ENCODE data around the gene ALPG.
"Not testable (repeated sequence)": the region's sequence is repeated elsewhere in the genome, so short reads cannot be mapped to it uniquely, and the experiment has no call there.

The ALPG gene

DNA sequence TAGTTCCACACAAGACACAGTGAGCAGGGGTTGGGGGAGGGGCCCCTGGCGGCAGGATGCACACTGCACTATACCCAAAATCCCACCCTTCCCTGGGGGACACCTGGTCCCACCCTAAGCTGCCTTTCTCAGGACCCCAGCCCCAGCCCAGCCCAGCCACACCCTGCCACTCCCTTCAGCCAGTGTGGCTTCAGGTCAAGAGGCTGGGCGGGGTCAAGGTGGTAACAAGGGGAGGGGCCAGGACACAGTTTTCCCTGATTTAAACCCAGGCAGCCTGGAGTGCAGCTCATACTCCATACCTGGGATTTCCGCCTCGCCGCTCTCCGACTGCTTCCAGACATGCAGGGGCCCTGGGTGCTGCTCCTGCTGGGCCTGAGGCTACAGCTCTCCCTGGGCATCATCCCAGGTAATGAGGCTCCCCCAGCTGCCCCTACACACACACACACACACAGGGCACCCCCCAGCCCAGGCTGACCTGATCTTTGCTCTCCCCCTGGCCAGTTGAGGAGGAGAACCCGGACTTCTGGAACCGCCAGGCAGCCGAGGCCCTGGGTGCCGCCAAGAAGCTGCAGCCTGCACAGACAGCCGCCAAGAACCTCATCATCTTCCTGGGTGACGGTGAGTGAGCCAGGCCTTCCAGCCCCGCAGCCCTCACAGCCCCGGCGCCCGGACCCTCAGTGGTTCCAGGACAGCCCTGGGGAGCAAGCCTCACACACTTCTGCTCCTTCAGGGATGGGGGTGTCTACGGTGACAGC lies at the start of gene ALPG:
Gene ALPG (plus strand): TSS at position 289 of the 755 bp plus-strand sequence. CDS start 51 bp downstream, at position 340.
- no peak for DNase-seq (ENCODE audit: low read depth)

DNA sequence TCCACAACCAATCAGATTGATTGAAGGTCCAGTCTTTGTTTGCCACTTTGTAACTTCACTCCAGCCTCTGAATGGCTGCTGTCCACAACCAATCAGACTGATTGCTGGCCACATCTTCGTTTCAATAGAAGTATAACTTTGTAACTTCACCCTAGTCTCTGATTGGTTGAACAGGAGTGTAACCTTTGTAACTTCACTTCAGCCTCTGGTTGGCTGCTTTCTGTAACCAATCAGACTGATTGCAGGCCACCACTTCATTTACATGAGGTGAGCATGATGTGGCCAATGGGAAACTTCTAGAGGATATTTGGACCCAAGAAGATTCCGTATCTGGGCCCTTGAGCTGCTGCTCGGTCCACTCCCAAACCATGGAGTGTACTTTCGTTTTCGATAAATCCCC lies 45.0 kb upstream of the ALPG start:
- DNase-seq (ENCODE audit: low read depth) = no peak

DNA sequence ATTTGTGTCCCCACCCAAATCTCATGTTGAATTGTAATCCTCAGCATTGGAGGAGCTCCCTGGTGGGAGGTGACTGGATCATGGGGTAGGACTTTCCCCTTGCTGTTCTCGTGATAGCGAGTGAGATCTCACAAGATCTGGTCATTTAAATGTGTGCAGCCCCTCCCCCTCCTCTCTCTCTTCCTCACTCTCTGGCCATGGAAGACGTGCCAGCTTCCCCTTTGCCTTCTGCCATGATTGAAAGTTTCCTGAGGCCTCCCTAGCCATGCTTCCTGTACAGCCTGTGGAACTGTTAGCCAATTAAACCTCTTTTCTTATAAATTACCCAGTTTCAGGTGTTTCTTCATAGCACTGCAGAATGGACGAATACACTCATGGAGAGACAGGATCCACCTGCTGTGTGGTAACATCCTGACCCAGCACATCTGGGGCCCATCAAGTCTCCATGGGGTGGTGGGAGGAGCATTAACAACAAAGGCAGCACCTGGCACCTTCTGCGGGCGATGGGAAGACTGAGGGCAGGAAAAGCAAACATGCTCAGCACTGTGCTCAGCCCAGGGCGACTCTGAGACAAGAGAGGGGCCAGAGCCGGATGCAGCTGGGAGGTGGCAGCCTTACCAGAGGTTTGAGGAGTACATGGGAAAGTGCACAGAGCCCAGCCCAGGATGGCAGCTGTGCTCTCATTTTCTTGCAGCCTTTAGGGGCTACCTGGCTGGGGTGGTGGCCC lies 44.3 kb upstream of the ALPG start:
- no peak for DNase-seq (ENCODE audit: low read depth)

DNA sequence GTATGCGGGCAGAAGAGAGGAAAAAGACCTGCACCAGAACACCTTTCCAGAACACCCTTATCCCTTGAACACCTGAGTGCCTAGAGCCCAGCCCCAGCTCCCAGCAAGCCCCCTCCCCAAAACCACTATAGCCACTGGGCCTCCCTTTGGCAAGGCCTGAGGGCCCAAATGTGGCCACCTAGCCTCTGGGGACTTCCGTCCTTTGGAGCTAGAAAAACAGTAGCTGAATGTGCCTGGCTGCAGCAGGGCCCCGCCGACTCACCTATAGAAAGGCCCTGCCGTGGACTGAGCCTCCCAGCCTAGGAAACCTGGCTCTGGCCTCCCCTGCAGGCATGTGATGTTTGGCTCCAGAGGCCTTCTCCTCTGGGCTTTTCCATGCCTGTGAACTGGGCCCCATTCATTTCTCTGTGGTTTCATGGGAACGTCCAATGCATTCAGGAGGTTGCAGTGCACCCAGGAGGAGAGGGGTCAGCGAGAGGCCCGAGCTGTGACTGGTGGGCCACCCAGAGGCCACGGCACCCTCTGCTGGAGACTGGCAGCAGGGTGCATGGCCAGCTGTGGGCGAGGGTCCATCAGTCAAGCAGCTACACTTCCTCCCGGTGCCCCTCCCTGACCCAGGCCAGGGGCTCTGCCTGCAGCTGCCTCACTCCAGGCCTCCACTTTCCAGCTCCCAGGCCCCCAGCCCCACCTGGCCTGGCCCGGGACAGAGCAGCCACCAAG lies 43.4 kb upstream of the ALPG start:
- DNase-seq (ENCODE audit: low read depth) = not testable (repeated sequence)

DNA sequence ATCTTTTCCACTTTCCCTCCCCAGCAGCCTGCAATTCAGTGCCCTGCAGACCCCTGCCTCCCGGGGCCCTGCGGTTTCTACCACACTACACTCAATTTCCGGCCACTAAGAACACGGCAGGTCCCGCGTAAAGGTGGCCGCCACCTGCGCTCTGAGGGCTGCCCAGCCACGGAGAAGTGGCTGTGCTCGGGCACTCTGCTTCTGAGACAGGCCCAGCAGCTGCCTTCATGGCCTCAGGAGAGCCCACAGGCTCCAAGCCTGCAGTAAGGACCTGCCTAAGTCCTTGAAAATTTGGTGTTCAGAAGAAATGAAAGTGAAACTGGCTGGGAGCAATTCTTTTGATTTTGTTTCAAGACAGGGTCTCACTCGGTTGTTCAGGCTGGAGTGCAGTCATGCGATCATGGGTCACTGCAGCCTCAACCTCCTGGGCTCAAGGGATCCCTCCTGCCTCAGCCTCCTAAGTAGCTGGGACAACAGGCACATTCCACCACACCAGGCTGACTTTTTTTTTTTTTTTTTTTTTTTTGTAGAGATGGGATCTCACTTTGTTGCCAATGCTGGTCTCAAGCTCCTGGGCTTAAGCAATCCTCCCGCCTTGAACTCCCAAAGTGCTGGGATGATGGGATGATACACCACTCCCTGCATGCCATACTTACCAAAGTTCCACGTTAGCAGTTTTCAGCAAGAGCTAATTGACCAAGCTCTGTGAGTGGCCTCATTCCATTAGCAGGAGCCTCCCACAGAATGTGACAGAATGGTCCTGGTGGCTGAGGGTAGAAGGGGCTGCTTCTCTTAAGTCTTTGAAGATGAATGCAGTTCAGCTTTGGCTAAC lies 42.6 kb upstream of the ALPG start:
- DNase-seq (ENCODE audit: low read depth) = no peak

DNA sequence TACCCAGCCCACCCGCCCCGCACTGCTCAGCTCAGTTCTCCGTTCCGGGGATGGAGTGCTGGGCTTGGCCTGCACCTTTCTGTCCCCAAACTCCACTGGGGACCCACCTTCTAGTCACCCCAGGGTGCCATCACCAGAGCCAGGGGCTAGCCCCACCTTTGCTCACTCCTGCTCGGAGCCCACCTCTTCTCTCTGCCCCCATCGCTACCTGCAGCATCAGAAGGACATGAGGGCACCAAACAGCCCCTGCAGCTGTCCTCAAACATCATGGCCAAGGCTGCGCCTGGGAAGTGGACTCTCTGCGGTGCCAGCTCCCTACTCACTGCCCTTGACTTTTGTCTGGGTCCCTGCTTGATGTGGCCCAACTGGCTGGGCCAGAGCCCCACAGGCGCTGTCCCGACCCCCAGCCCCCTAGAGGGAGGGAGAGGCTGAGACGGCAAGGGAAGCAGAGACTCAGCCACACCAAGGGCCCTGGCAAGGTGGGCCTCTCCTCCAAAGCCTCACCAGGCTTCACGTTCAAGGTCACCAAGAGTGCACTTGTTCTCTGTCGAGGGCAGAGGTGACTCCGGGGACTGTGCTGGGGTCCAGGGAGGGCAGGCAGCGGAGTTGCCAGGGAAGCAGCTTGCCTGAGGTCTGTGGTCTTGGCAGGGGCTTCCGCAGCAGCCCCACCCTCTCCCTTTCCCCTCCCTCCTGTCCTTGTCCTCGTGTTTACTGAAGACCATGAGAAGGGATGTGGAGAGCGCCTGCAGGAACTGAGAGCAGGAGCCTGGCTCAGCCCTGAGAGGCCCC lies 41.6 kb upstream of the ALPG start:
- not testable (repeated sequence) for DNase-seq (ENCODE audit: low read depth)

DNA sequence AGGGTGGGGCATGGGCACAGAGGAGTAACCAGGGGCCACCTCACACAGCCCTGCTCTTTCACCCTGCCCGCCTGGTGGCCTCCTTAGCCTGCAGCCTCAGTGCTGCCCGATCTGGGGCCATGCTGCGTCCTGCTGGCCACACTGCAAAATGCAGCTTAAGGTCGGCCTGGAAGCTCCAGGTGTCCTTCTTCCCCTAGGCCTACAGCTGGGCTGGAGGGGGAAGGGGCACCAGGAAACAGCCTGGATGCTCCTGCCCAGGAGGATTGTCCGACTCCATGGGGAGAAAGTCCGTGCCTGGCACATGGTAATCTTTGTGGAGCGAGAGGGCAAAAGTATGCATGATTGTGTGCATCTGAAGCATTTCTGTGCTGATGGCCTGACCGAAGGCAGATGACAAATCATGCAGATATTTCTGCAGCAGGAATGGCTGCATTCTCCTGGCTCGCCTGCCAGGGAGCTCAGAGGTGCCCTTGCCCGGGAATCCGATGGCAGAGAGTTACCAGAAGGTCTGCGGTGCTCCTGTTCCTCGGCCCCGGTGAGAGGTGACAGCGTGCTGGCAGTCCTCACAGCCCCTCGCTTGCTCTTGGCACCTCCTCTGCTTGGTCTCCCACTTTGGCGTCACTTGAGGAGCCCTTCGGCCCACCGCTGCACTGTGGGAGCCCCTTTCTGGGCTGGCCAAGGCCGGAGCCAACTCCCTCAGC lies 40.9 kb upstream of the ALPG start:
- no peak for DNase-seq (ENCODE audit: low read depth)

DNA sequence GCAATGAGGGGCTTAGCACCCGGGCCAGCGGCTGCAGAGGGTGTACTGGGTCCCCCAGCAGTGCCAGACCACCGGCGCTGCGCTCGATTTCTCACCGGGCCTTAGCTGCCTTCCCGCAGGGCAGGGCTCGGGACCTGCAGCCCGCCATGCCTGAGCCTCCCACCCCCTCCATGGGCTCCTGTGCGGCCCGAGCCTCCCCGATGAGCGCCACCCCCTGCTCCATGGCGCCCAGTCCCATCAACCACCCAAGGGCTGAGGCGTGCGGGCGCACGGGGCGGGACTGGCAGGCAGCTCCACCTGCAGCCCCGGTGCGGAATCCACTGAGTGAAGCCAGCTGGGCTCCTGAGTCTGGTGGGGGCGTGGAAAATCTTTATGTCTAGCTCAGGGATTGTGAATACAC lies 40.2 kb upstream of the ALPG start:
- not testable (repeated sequence) for DNase-seq (ENCODE audit: low read depth)

DNA sequence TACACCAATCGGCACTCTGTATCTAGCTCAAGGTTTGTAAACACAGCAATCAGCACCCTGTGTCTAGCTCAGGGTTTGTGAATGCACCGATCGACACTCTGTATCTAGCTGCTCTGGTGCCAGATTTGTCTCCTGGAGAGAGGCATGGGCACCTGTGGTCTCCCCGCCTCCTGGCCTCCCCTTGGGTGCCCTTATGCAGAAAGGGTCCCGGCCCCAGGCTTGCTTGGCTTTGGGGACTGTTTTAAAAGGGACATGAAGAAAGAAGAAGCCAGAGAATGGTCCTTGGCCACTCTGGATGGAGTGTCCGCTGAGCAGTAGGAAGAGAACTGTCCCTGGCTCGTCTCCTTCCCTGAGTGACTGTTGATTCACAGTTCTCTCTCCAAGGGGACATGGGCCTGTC lies 39.6 kb upstream of the ALPG start:
- no peak for DNase-seq (ENCODE audit: low read depth)

DNA sequence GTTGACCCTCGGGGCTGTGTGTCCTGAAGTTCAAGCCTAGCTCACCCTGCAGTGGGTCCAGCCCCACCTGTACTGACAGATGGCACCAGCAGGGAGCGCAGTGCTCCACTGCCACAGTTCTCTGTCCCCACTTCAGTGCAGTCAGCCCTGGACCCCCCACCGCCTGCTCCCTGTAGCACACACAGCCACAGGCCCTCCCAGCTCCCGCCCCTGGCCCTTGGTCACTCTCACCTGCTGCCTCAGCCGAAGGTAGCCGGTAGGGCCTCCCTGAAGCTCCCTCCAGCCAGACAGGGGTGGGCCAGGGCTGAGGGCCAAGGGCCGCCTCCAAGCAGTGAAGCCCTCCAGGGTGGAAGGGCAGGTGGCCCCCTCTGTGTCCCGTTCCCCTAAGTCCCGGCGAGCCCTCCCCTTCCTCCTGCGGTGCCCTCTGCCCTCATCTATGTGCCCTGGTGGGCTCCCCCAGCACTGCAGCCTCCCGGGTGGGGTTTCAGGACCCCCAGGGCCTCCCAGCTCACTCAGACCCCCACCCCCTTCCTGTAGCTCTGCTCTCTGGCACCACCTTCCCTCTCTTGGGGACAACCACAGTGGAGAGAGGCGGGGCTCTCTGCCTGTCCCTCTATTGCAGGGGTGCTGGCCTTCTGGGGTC lies 38.9 kb upstream of the ALPG start:
- no peak for DNase-seq (ENCODE audit: low read depth)

DNA sequence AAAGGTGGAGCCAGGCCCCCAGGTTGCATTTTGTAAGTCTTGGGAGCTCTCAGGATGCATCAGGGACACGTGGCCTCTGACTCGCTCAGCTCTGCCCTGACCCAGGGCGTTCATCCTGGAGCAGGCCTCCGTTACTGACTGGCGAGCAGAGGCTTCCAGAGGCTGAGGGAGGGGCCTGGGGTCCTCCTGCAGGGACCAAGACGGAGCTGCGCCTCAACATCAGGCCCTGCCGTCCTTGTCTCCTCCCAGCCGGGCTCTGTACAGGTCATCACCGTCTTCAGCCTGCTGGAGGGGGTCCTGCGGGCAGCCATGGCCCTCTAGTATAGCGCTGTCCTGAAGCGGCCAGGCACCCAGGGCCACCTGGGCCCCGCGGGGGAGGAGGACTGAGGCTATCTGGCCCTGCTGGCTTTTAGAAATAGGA lies 38.3 kb upstream of the ALPG start:
- no peak for DNase-seq (ENCODE audit: low read depth)

DNA sequence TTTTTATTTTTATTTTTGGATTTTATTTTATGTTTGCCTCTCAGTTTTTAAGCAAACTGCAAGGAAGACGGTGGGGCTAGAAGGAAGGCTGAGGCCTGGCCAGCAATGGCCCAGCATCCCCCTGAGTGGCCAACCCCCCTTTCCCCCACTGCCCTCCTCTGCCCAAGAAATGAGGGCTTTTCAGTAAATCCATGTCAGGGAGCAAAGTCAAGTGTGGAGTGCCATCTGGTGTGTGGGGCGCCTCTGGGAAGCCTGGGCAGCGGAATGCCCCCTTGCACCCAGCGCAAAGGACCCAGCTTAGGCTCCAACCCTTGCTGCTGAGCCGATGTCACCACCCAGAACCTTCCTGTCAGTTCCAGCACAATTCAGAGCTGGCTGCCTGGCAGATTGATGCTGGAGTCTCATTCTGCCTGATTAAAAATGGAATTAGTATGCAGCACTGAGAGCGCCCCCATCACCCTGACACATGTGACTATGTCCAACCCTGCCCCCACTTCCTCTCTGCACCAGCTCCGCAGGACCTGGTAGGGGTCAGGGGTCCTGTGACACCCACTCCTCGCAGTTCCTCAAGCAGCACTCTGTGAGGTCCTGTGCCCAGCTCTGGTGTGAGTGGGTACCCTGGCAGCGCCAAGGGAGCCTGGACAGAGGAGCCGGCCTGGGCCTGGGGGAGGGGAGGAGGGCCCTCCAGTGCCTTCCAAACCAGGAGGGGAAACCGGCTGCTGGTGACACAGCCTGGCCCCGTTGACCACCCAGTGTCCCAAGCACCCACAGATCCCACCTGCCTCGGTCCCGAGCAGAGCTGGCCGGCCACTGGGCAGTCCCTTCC lies 37.3 kb upstream of the ALPG start:
- no peak for DNase-seq (ENCODE audit: low read depth)

DNA sequence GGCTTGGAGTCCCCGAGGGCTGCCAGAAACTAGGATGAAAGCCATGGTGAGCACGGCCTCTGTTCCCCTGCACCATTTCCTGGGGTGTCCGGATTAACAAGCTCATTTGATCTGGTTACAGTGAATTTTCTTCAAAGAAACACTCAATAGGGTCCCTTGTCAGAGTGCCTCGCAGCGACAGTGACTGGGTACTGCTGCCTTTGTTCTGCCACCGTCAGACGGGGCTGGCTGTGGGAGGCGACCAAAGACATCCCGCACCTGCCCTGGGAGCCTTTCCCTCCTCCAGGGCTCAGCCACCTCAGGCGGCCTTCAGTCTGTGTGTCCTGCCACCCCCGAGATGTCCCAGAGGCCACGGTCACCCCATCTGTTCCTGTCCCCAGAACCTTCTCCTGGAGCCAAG lies 36.6 kb upstream of the ALPG start:
- not testable (repeated sequence) for DNase-seq (ENCODE audit: low read depth)

DNA sequence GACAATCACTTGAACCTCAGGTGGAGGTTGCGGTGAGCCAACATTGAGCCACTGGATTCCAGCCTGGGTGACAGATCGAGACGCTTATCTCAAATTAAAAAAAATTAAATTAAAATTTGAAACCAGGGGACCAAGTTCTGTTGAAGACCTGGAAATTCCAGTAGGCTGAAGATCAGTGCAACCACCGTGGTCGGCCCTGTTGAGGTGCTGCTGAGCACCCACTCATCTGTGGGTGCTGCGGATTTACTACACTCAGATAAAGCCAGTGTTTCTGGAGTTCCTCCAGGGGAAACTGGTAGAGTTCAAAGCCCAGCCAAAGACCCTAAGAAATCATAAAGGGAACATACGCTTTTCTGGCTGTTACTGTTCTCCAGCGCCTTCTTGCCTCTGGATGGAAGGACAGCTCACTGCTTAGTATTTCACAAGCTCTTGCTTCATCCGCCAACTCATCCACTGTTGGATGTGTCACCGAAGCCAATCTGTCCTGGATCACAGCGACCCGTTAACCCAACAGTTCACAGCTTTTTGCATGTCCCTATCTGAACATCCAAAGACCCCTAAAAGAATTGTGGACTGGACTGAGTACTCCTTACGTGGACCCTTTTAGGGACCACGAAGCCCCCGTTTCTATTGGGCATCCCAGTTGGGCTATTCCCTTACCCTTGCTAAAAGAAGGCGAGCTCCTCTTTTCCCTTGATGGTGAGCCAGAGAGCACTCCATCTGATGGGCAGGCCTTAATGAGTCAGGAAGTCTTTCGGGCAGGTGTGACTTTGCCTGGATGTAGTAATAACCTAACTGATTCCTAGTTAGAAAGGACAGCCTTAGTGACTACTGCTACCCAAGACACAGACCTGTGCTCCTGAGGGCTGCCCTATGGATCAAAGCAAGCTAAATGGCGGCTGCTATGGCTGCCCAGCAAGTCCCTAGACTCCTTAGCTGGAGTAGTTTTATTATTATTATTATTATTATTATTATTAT lies 34.1 kb upstream of the ALPG start:
- DNase-seq (ENCODE audit: low read depth) = no peak

DNA sequence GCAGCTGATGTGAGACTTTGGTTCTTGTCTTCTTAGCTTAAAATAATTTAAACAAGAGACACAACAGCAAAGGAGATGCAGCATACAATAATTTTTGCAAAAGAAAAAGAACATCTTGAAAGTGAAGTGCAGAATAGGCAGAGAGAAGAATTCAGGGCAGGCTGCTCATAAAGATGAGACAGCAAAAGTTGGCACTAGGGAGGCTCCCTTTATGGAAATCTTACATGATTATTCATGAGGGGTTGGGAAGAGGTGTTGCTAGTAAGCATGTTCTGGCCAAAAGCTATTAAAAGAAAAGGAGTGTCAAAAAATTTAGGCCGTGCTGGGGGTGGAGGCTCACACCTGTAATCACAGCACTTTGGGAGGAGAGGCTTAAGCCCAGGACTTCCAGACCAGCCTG lies 32.3 kb upstream of the ALPG start:
- no peak for DNase-seq (ENCODE audit: low read depth)

DNA sequence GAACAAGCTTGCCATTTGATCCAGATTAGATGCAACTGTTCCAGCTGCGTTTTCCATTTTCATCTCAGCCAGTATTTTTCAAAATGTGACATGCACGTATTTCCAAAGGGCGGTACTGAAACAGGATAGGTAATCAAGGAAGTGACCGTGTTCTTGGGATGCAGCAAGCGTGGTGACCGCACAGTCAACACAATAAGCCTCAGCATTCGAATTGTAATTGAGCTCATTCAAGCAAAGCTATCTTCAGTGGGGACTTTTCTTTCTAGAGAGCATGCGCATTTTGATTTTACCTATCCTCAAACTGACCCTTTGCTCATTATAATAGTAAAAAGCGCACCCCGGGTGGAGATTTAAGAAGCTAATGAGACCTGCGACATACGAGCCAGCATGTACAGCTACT lies 31.5 kb upstream of the ALPG start:
- DNase-seq (ENCODE audit: low read depth) = no peak

DNA sequence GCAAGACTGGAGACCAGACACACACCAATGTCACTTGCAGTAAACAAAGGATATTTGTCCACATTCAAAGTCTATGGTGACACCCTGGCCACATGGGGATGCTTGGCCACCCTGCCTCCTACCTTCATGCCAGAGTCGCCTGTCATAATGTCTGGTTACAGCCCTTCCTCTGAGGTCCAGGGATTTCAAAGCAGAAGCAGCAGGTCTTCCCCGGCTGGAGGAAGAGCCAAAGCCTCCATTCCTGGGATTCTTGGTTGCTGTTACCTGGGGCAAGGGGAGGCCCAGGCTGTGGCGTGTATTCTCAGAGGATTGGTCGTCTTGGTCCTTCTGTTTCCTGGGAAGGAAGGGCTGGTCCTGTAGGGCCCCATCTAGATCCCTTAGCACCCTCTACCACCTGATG lies 30.4 kb upstream of the ALPG start:
- DNase-seq (ENCODE audit: low read depth) = no peak

DNA sequence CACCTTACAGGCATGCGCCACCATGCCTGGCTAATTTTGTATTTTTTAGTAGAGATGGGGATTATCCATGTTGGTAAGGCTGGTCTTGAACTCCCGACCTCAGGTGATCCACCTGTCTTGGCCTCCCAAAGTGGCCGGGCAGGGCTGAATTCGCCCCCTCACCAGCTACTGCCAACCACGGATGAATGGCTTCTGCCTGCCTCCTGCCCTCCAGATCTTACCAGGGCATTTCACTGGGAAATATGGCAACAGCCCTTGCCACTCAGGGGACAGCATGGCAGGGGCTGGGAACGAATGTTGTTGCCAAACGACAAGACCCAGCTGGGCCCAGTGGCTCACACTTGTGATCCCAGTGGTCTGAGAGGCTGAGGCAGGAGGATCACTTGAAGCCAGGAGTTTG lies 29.9 kb upstream of the ALPG start:
- no peak for DNase-seq (ENCODE audit: low read depth)

All from activated T-cell treated with anti-CD3 and anti-CD28 coated beads for 1 hour (primary cell).